PC-3 (cell line): ENCODE measurements around the gene LAMTOR2. TPM values are rescaled to one million over a fixed set of nuclear protein-coding genes. Genes with fewer than 3 reads are reported as not detected.

Source experiments
- ATAC-seq: fragments of 200-7000 bp; cut with Tn5 transposase; 2 replicates; pipeline ENCODE4 v1.9.1; 2020; ENCODE audit warnings: mild to moderate bottlenecking, moderate library complexity
- BruUV-seq: library from RNA; stranded (reverse); fragments of 400-500 nt; replicated peaks from 2 replicates; lab custom pipeline; 2021; lab: Mats Ljungman, UMichigan
- CTCF ChIA-PET: fragments of 300-600 bp; sonication (Branson Sonifier 250); formaldehyde crosslinking; loops from one replicate; lab custom pipeline; 2022; ENCODE audit warnings: antibody characterized with exemption; lab: Charles Lee
- POLR2A ChIA-PET: fragments of 300-600 bp; sonication (Branson Sonifier 250); formaldehyde crosslinking; loops from one replicate; lab custom pipeline; 2022; ENCODE audit warnings: antibody characterized with exemption; ENCODE audit not compliant: unreplicated experiment; lab: Charles Lee
- DNase-seq: peaks from one replicate; pipeline ENCODE4 v3.0.0-alpha.2; 2015
- H2AFZ ChIP-seq: fragments of 300-600 bp; sonication (generic); 2 replicates; pipeline ENCODE4 v1.6.0; 2016; ENCODE audit warnings: antibody characterized with exemption, low read length
- H3F3A ChIP-seq: fragments of 300-600 bp; sonication (generic); one replicate; pipeline ENCODE4 v1.6.0; 2017; ENCODE audit warnings: antibody characterized with exemption, low read length, control low read depth, mild to moderate bottlenecking; ENCODE audit not compliant: unreplicated experiment
- H3K27ac ChIP-seq: fragments of 300-600 bp; sonication (generic); 2 replicates; pipeline ENCODE4 v1.5.1; 2016; ENCODE audit warnings: mild to moderate bottlenecking, low read length
- H3K27me3 ChIP-seq: fragments of 300-600 bp; sonication (generic); 2 replicates; pipeline ENCODE4 v1.6.1; 2016; ENCODE audit warnings: low read length, mixed read lengths
- H3K36me3 ChIP-seq: fragments of 300-600 bp; sonication (generic); 2 replicates; pipeline ENCODE4 v1.6.1; 2016; ENCODE audit warnings: low read depth, mixed run types, low read length, mixed read lengths
- H3K4me1 ChIP-seq: fragments of 300-600 bp; sonication (generic); 2 replicates; pipeline ENCODE4 v1.5.1; 2016; ENCODE audit warnings: low read length; ENCODE audit not compliant: insufficient read depth
- H3K4me2 ChIP-seq: fragments of 300-600 bp; sonication (generic); 2 replicates; pipeline ENCODE4 v1.6.0; 2016; ENCODE audit warnings: low read length
- H3K4me3 ChIP-seq: fragments of 300-600 bp; sonication (generic); 2 replicates; pipeline ENCODE4 v1.5.1; 2016; ENCODE audit warnings: mild to moderate bottlenecking, low read length, mixed read lengths
- H3K79me2 ChIP-seq: fragments of 300-600 bp; sonication (generic); 2 replicates; pipeline ENCODE4 v1.6.1; 2017; ENCODE audit warnings: low read length, mixed read lengths
- H3K9ac ChIP-seq: fragments of 300-600 bp; sonication (generic); 2 replicates; pipeline ENCODE4 v1.6.0; 2016; ENCODE audit warnings: mild to moderate bottlenecking, low read length
- H3K9me2 ChIP-seq: fragments of 300-600 bp; sonication (generic); replicated peaks from 2 replicates; pipeline ENCODE4 v1.6.1; 2016; ENCODE audit warnings: mixed run types, low read length, mixed read lengths
- H3K9me3 ChIP-seq: fragments of 300-600 bp; sonication (generic); 2 replicates; pipeline ENCODE4 v1.6.1; 2016; ENCODE audit warnings: low read length, mixed read lengths
- H4K20me1 ChIP-seq: fragments of 300-600 bp; sonication (generic); 2 replicates; pipeline ENCODE4 v1.6.1; 2016; ENCODE audit warnings: low read length, mixed read lengths
- CTCF ChIP-seq: fragments of 300-600 bp; sonication (generic); conservative IDR thresholded peaks from 2 replicates; pipeline ENCODE4 v1.5.1; 2017; ENCODE audit warnings: antibody characterized with exemption, low read depth, mild to moderate bottlenecking, low read length
- EZH2 ChIP-seq: fragments of 300-600 bp; sonication (generic); IDR thresholded peaks from one replicate; pipeline ENCODE4 v1.6.1; 2017; ENCODE audit warnings: antibody characterized with exemption, mild to moderate bottlenecking, low read length; ENCODE audit not compliant: unreplicated experiment
- EZH2phosphoT487 ChIP-seq: fragments of 300-600 bp; sonication (generic); IDR thresholded peaks from 2 replicates; pipeline ENCODE4 v1.6.1; 2018; ENCODE audit warnings: mild to moderate bottlenecking, antibody characterized with exemption, low read length, borderline replicate concordance
- intact Hi-C: fragments of 100-400 bp; cut with micrococcal nuclease; formaldehyde crosslinking; loops from 2 replicates; pipeline ENCODE4 v1.9.0; 2023
- total RNA-seq: library from RNA; depleted of rRNA; stranded (reverse); fragments of >200 nt; gene quantifications from 2 replicates; pipeline ENCODE4 v1.2.3, GENCODE V29; 2014

Gene LAMTOR2
- total RNA-seq, 1 experiment from 2014 or later, result 130 TPM

GRCh38 chr1:156056326-156056849 is 1.8 kb downstream of the LAMTOR2 start:
- Histone ChIP-seq H3K9me3 (no peaks in the 10 kb centered on the region), H2AFZ (no peak overlapping the region), H3K9ac (no peak overlapping the region), H3K27me3 (no peaks in the 10 kb centered on the region), H3K36me3 (no peaks in the 10 kb centered on the region), H3K27ac (no peak overlapping the region), H3K4me3 (no peak overlapping the region), H4K20me1 (0 out of 2 replicates have a peak, but pooled peaks cover 3% of the 10 kb centered on the region), H3K79me2 (peaks cover 29% of the 10 kb centered on the region), H3K4me2 (no peak overlapping the region), H3F3A (peaks cover 4% of the 10 kb centered on the region), H3K9me2 (no peaks in the 10 kb centered on the region), H3K4me1 (peaks cover 22% of the 10 kb centered on the region)
- DNase-seq, result no peak
- POLR2A ChIA-PET, result no interaction called here
- TF ChIP-seq EZH2phosphoT487 (no peak), EZH2 (no peak), CTCF (no peak)
- no TSS peak for BruUV-seq
- no peak for ATAC-seq
- intact Hi-C loops, result no loop called here
- CTCF ChIA-PET, result no interaction called here

- peak within 1 kb of the TSS; percentile 54 for H3K4me2 ChIP-seq
- ChIA-PET POLR2A (no interaction called here), CTCF (interaction anchor here (0.7 kb wide), 1 partner anchor 312 kb away, joined by 3 read pairs; no protein-coding TSS in a partner anchor)
- peak within 1 kb of the TSS; percentile 41; the same call in 1 of the 2 replicates for H3K9ac ChIP-seq
- H3K27me3 ChIP-seq, result no peaks in the 10 kb centered on the region
- BruUV-seq, result no TSS peak
- H3F3A ChIP-seq, result no peaks in the 10 kb centered on the region
- peaks cover 10% of the 10 kb centered on the region; the same call in 1 of the 2 replicates for H3K4me1 ChIP-seq
- intact Hi-C loops, result no loop called here
- H4K20me1 ChIP-seq, result no peaks in the 10 kb centered on the region
- no peaks in the 10 kb centered on the region for H3K36me3 ChIP-seq
- peak within 1 kb of the TSS; percentile 49 for H3K4me3 ChIP-seq
- no peaks in the 10 kb centered on the region for H3K9me3 ChIP-seq
- DNase-seq (peak; percentile 66), ATAC-seq (peak; percentile 11; the same call in 1 of the 2 replicates)
- peaks cover 5% of the 10 kb centered on the region for H3K79me2 ChIP-seq
- TF ChIP-seq CTCF (no peak), EZH2phosphoT487 (no peak), EZH2 (no peak)
- H3K27ac ChIP-seq, result peak within 1 kb of the TSS; percentile 20
- H3K9me2 ChIP-seq, result no peaks in the 10 kb centered on the region
- peak within 1 kb of the TSS; percentile 25; the same call in 1 of the 2 replicates for H2AFZ ChIP-seq
Measured at GRCh38 chr1:156060937-156061636, 6.5 kb downstream of the LAMTOR2 start, which contains the start of gene RAB25. RAB25 (plus strand) TSS chr1:156061160; CDS start chr1:156061401, 241 bp downstream.
